ENCODE measurements around the gene SEL1L3.

DNA sequence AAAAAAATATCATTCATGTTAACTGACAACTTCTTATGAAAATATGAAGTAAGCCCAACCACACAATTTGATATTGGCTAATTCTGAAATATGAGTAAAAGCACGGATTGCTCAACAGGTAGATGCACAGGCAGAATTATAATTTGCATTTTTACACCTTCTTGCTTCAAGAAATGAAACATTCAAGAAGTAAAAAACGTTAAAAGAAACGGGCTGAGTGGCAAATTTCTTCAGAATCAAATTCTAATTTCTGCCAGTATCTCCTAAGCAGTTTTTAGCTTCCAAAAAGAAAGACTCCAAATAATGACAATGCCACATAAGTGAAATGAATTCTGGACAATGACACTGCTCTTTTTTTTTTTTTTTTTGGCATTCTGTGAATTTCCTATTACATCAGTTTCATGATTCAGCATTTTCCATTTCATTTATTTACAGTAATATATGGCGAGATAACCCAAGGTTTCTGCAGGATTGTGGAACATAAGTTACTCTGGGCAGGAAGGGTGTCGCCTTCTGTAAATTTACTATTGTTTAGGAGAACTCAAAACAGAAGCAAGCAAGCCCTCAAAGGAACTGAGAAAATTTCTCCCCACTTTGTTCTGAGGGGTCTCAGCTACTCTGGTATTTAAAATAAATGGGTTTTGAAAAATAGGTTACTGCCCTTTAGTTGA, 1.4 kb downstream of the SEL1L3 start:
- TF ChIP-seq ZNF720 (CRISPR knock-in tag; IDR thresholded peaks at IDR 0.05): no peak
- TF ChIP-seq ZNF263 (CRISPR knock-in tag; IDR thresholded peaks at IDR 0.05): no peak
- no peak for TF ChIP-seq FLYWCH1 (CRISPR knock-in tag; IDR thresholded peaks at IDR 0.05)
- TF ChIP-seq ADNP (CRISPR knock-in tag; IDR thresholded peaks at IDR 0.05): no peak
- no peak for TF ChIP-seq SALL1 (CRISPR knock-in tag; IDR thresholded peaks at IDR 0.05)
- TF ChIP-seq, protein P1, sequence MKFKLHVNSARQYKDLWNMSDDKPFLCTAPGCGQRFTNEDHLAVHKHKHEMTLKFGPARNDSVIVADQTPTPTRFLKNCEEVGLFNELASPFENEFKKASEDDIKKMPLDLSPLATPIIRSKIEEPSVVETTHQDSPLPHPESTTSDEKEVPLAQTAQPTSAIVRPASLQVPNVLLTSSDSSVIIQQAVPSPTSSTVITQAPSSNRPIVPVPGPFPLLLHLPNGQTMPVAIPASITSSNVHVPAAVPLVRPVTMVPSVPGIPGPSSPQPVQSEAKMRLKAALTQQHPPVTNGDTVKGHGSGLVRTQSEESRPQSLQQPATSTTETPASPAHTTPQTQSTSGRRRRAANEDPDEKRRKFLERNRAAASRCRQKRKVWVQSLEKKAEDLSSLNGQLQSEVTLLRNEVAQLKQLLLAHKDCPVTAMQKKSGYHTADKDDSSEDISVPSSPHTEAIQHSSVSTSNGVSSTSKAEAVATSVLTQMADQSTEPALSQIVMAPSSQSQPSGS (CRISPR knock-in tag; IDR thresholded peaks at IDR 0.05): no peak
- TF ChIP-seq NR3C1 (CRISPR knock-in tag; IDR thresholded peaks at IDR 0.05): no peak

All from HepG2 (cell line).